ENCODE measurements around the gene LRMDA.

Gene LRMDA

GRCh38 chr10:76089556-76090180 is 658.2 kb downstream of the LRMDA start:
- no peaks in the 10 kb centered on the region for H3K27me3 ChIP-seq
- no peak overlapping the region for H3K27ac ChIP-seq
- no peaks in the 10 kb centered on the region for H3K9me3 ChIP-seq
- TF ChIP-seq CTCF (IDR thresholded peaks at IDR 0.05) = no peak
- no peak overlapping the region for H3K4me3 ChIP-seq
- intact Hi-C loops (cut with DNase I; ENCODE audit: low total_unique reads) = no loop called here
- DNase-seq = no peak
- peaks cover 0 to 23% (median 10%) of the 10 kb centered on the region in 4 donors for H3K4me1 ChIP-seq
- no peaks in the 10 kb centered on the region for H3K36me3 ChIP-seq

DNA sequence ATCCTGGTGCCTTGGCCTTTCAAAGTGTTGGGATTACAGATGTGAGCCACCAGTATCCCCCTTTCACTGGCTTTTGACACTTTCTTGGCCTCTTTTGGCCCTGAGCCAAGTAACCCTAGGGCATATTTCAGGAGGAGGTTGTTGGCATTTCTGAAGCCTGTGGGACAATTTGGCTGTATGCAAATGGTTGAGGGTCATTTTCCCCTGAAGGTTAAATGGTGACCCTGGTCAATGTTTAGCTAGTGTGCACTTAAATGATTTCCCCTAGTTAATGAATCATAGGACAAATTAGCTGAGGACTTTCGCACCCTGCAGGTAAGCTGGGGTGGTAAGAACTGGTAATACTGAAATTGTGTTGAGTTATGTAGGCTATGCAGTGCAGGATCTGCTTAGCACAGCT is 660.5 kb downstream of the LRMDA start:
- Histone ChIP-seq H3K27me3 (no peaks in the 10 kb centered on the region), H3K4me3 (no peak overlapping the region), H3K36me3 (no peaks in the 10 kb centered on the region), H3K27ac (no peak overlapping the region), H3K9me3 (peaks cover 0 to under 1% (median 0%) of the 10 kb centered on the region in 3 donors), H3K4me1 (peaks cover 0 to 5% (median 2%) of the 10 kb centered on the region in 4 donors)
- DNase-seq = no peak
- TF ChIP-seq CTCF (IDR thresholded peaks at IDR 0.05) = no peak
- intact Hi-C loops (cut with DNase I; ENCODE audit: low total_unique reads) = no loop called here

DNA sequence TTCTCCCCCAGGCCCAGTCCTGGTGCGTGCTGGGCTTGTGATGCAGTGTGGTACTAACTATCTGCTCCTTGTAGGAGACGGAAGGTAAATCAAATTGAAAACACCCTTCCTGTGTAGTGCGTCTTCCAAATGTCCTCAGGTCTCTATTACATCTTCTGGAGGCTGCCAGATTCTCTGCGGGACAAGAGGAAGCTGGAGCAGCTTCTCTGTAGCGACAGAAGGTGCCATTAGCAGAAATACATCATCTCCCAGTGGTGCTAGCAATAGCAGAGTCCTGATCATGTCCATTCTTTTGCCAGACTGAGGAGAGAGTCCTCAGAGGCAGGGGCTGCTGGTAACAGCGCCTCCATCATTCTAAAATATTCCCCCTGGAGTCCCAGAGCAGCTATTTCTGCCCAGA is 675.2 kb downstream of the LRMDA start:
- Histone ChIP-seq H3K4me1 (peaks cover 0 to 17% (median 2%) of the 10 kb centered on the region in 4 donors), H3K9me3 (no peaks in the 10 kb centered on the region), H3K27ac (no peak overlapping the region), H3K36me3 (no peaks in the 10 kb centered on the region), H3K27me3 (no peaks in the 10 kb centered on the region), H3K4me3 (no peak overlapping the region)
- TF ChIP-seq CTCF (IDR thresholded peaks at IDR 0.05) = no peak
- DNase-seq = no peak
- intact Hi-C loops (cut with DNase I; ENCODE audit: low total_unique reads) = no loop called here

DNA sequence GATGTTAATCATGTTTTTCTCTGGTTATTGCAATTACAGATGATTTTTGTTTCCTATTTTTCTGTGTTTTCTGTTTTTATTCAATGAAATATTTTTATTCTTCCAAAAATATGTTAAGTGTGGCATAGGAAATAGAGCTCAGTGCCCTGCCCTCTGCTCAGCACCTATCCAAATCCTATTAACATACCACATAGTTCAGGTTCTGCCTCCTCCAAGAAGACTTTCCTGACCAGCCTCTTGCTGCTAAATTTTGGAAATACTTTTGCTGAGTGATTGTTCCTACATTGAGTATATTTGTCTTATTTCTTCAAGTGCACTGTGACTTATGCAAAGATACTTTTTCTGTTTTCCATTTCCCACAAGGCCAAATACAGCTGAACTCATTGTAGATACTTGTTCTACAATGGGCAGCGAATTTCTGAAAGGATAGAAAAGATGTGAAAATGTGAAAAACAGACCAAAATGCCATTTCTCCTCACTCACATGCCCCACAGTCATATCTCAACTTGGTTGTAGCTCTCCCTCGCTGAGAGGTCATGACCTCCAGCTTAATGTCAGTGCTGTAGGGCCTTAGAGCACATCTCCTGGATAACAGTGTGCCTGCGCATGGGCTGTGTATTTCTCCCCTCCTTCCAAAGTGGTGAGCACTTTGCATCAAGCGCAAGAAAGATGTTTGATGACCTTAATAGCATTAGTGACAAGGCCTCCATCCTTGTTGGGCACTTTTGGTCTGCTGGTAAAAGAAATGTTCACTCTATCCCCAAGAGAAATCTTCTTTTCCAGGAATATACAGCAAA is 677.3 kb downstream of the LRMDA start:
- TF ChIP-seq CTCF (IDR thresholded peaks at IDR 0.05) = no peak
- Histone ChIP-seq H3K4me3 (no peak overlapping the region), H3K9me3 (no peaks in the 10 kb centered on the region), H3K36me3 (no peaks in the 10 kb centered on the region), H3K27me3 (no peaks in the 10 kb centered on the region), H3K4me1 (peaks cover 0 to 4% (median 0%) of the 10 kb centered on the region in 4 donors), H3K27ac (no peak overlapping the region)
- DNase-seq = no peak
- intact Hi-C loops (cut with DNase I; ENCODE audit: low total_unique reads) = no loop called here

GRCh38 chr10:76111404-76111803 is 680.0 kb downstream of the LRMDA start:
- intact Hi-C loops (cut with DNase I; ENCODE audit: low total_unique reads) = no loop called here
- Histone ChIP-seq H3K27ac (no peak overlapping the region), H3K9me3 (no peaks in the 10 kb centered on the region), H3K4me3 (no peak overlapping the region), H3K4me1 (peaks cover 0 to 19% (median 0%) of the 10 kb centered on the region in 4 donors), H3K36me3 (no peaks in the 10 kb centered on the region), H3K27me3 (no peaks in the 10 kb centered on the region)
- no peak for TF ChIP-seq CTCF (IDR thresholded peaks at IDR 0.05)
- no peak for DNase-seq

Data from tibial artery (tissue), 4 donors.